Fibroblast of mammary gland (primary cell): Measurements from ENCODE around the gene ADK.

Experiments used
- DNase-seq: peaks from one replicate; pipeline ENCODE4 v3.0.0-alpha.2; 2010; ENCODE audit warnings: low read depth
- H3K4me3 ChIP-seq: 2 replicates; pipeline ENCODE4 v1.5.1; 2011; ENCODE audit warnings: low read depth, mild to moderate bottlenecking, low read length, moderate library complexity; ENCODE audit not compliant: control insufficient read depth
- CTCF ChIP-seq: conservative IDR thresholded peaks from 2 replicates; pipeline ENCODE4 v1.5.1; 2011; ENCODE audit warnings: low read depth, low read length, inconsistent platforms; ENCODE audit not compliant: control insufficient read depth, insufficient read depth

ADK gene

GRCh38 chr10:74194545-74194944, 43.5 kb downstream of the ADK start:
- no peak overlapping the region for H3K4me3 ChIP-seq
- TF ChIP-seq CTCF = no peak
- DNase-seq = peak; percentile 94

GRCh38 chr10:74194999-74195398, 44.0 kb downstream of the ADK start:
- DNase-seq = peak; percentile 88
- H3K4me3 ChIP-seq = no peak overlapping the region
- TF ChIP-seq CTCF = no peak

- no peak overlapping the region for H3K4me3 ChIP-seq
- TF ChIP-seq CTCF = no peak
- no peak for DNase-seq
These were observed 48.3 kb downstream of the ADK start for GRCh38 chr10:74199315-74199714.

- H3K4me3 ChIP-seq = no peak overlapping the region
- TF ChIP-seq CTCF = no peak
- DNase-seq = peak; percentile 15
These were observed 51.3 kb downstream of the ADK start for GRCh38 chr10:74202356-74202755.

- no peak for DNase-seq
- no peak overlapping the region for H3K4me3 ChIP-seq
- no peak for TF ChIP-seq CTCF
These were observed 55.7 kb downstream of the ADK start for GRCh38 chr10:74206746-74207145.

GRCh38 chr10:74207691-74208480, 56.9 kb downstream of the ADK start:
- no peak overlapping the region for H3K4me3 ChIP-seq
- no peak for DNase-seq
- no peak for TF ChIP-seq CTCF

GRCh38 chr10:74208997-74209396, 58.0 kb downstream of the ADK start:
- no peak for TF ChIP-seq CTCF
- H3K4me3 ChIP-seq = no peak overlapping the region
- no peak for DNase-seq
